Erythroblast (primary cell): ENCODE results near the gene PKM.

Experiments used
- GATA1 ChIP-seq: IDR thresholded peaks from 2 replicates; pipeline ENCODE4 v1.6.1; 2011; ENCODE audit warnings: low read depth, mild to moderate bottlenecking, control low read depth, low read length, moderate library complexity
- POLR2A ChIP-seq: IDR thresholded peaks from 2 replicates; pipeline ENCODE4 v1.6.1; 2011; ENCODE audit warnings: mild to moderate bottlenecking, low read length

DNA sequence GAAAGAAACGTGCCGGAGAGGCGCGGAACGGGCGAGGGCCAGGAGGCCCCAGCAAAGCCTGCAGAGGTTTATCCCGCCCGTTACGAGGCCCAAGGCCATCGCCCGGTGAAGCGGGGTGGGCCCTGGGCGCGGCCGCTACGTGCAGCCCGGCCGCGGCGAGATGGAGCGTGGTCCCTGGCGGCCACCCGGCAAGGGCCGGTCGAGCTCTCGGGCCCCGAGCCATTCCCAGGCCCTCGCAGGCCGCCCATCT lies 1.1 kb downstream of the PKM start:
- TF ChIP-seq POLR2A: no peak
- no peak for TF ChIP-seq GATA1
